Activated T-cell treated with anti-CD3 and anti-CD28 coated beads for 48 hours (primary cell): ENCODE measurements around the gene LMO1.
A peak's percentile ranks its signal among the peaks of the same experiment; 100 is the strongest.

Experiments
- DNase-seq: peaks from one replicate; pipeline ENCODE4 v3.0.0-alpha.2; 2020; ENCODE audit warnings: low read depth

Gene LMO1

GRCh38 chr11:8263769-8264410, at the start of gene LMO1:
TSS of gene LMO1 (minus strand) at chr11:8263878. CDS start at chr11:8263362, 516 bp downstream.
- DNase-seq = peak; percentile 73

GRCh38 chr11:8312986-8313385, 49.3 kb upstream of the LMO1 start:
- no peak for DNase-seq

GRCh38 chr11:8311366-8311765, 47.7 kb upstream of the LMO1 start:
- DNase-seq = no peak

GRCh38 chr11:8310743-8311298, 47.1 kb upstream of the LMO1 start:
- DNase-seq = no peak

- DNase-seq = no peak
Observed at GRCh38 chr11:8309862-8310261, 46.2 kb upstream of the LMO1 start.

- DNase-seq = no peak
Observed at GRCh38 chr11:8309311-8309710, 45.6 kb upstream of the LMO1 start.

- no peak for DNase-seq
Observed at GRCh38 chr11:8307601-8308000, 43.9 kb upstream of the LMO1 start.

GRCh38 chr11:8301622-8302021, 37.9 kb upstream of the LMO1 start:
- no peak for DNase-seq

- no peak for DNase-seq
Observed at GRCh38 chr11:8298801-8299786, 35.4 kb upstream of the LMO1 start.

- no peak for DNase-seq
Observed at GRCh38 chr11:8297781-8298440, 34.2 kb upstream of the LMO1 start.

GRCh38 chr11:8296872-8297271, 33.2 kb upstream of the LMO1 start:
- DNase-seq = no peak

GRCh38 chr11:8296038-8296649, 32.5 kb upstream of the LMO1 start:
- no peak for DNase-seq

- DNase-seq = no peak
Observed at GRCh38 chr11:8294251-8294935, 30.7 kb upstream of the LMO1 start.

- no peak for DNase-seq
Observed at GRCh38 chr11:8293171-8293570, 29.5 kb upstream of the LMO1 start.

GRCh38 chr11:8292351-8292750, 28.7 kb upstream of the LMO1 start:
- no peak for DNase-seq

GRCh38 chr11:8291421-8292350, 28.0 kb upstream of the LMO1 start:
- DNase-seq = no peak

- no peak for DNase-seq
Observed at GRCh38 chr11:8290081-8290810, 26.6 kb upstream of the LMO1 start.

- no peak for DNase-seq
Observed at GRCh38 chr11:8289492-8289918, 25.8 kb upstream of the LMO1 start.

- no peak for DNase-seq
Observed at GRCh38 chr11:8288824-8289491, 25.3 kb upstream of the LMO1 start.
